SK-N-SH treated with all-trans-retinoic acid at 6 μM for 48 hours (cell line): ENCODE data around the gene ARL4C.

ENCODE experiments used
- ESRRG ChIP-seq: fragments of 250-450 bp; sonication (Bioruptor Pico); IDR thresholded peaks from 2 replicates; pipeline ENCODE4 v1.6.1; 2021; ENCODE audit warnings: mild to moderate bottlenecking
- GLIS3 ChIP-seq: fragments of 250-450 bp; sonication (Bioruptor Pico); IDR thresholded peaks from 2 replicates; pipeline ENCODE4 v1.5.0; 2020; ENCODE audit warnings: mild to moderate bottlenecking, moderate library complexity
- OSR1 ChIP-seq: fragments of 250-450 bp; sonication (Bioruptor Pico); IDR thresholded peaks from 2 replicates; pipeline ENCODE4 v1.8.0; 2022; ENCODE audit warnings: moderate library complexity, mild to moderate bottlenecking, inconsistent platforms
- POU6F1 ChIP-seq: fragments of 250-450 bp; sonication (Bioruptor Pico); IDR thresholded peaks from 2 replicates; pipeline ENCODE4 v1.8.0; 2021; ENCODE audit warnings: low read depth, mild to moderate bottlenecking, moderate library complexity, borderline replicate concordance
- ZC3H10 ChIP-seq: fragments of 250-450 bp; sonication (Bioruptor Pico); IDR thresholded peaks from 2 replicates; pipeline ENCODE4 v1.5.1; 2021; ENCODE audit warnings: mild to moderate bottlenecking, moderate library complexity
- ZFP30 ChIP-seq: fragments of 450-650 bp; formaldehyde crosslinking; IDR thresholded peaks from 2 replicates; pipeline ENCODE4 v1.5.0; 2022; ENCODE audit warnings: mild to moderate bottlenecking, moderate library complexity
- ZNF565 ChIP-seq: fragments of 450-650 bp; formaldehyde crosslinking; conservative IDR thresholded peaks from 2 replicates; pipeline ENCODE4 v1.5.0; 2020; ENCODE audit warnings: low read depth, mild to moderate bottlenecking, moderate library complexity
- TF ChIP-seq, protein P1 (sequence below): fragments of 250-450 bp; sonication (Bioruptor Pico); IDR thresholded peaks from 2 replicates; pipeline ENCODE4 v1.5.0; 2020; ENCODE audit warnings: mild to moderate bottlenecking, moderate library complexity

DNA sequence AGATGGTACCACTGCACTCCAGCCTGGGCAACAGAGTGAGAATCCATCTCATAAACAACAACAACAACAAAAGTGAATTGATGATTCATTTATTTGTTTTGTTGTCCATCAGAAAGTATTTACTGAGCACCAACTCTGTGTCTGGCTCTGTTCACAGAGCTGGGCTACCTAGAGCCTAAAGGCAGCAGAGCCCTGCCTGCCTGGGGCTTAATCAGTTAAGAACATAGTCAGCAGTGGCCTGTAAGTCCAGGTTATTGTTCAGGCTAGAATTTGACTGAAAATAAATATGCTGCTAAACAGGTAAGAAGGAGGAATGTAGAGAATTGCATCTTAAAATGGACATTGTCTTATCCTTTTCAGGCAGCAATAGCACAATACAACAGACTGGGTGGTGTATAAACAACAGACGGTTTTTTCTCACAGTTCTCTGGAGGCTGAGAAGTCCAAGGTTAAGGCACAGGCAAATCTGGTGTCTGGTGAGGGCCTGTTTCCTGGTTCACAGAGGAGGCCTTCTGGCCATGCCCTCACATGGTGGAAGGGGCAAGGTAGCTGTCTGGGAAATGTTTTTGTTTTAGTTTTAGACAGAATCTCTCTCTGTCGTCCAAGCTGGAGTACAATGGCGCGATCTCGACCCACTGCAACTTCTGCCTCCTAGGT lies 22.2 kb upstream of the ARL4C start:
- TF ChIP-seq GLIS3: no peak
- TF ChIP-seq POU6F1: no peak
- TF ChIP-seq, protein P1, sequence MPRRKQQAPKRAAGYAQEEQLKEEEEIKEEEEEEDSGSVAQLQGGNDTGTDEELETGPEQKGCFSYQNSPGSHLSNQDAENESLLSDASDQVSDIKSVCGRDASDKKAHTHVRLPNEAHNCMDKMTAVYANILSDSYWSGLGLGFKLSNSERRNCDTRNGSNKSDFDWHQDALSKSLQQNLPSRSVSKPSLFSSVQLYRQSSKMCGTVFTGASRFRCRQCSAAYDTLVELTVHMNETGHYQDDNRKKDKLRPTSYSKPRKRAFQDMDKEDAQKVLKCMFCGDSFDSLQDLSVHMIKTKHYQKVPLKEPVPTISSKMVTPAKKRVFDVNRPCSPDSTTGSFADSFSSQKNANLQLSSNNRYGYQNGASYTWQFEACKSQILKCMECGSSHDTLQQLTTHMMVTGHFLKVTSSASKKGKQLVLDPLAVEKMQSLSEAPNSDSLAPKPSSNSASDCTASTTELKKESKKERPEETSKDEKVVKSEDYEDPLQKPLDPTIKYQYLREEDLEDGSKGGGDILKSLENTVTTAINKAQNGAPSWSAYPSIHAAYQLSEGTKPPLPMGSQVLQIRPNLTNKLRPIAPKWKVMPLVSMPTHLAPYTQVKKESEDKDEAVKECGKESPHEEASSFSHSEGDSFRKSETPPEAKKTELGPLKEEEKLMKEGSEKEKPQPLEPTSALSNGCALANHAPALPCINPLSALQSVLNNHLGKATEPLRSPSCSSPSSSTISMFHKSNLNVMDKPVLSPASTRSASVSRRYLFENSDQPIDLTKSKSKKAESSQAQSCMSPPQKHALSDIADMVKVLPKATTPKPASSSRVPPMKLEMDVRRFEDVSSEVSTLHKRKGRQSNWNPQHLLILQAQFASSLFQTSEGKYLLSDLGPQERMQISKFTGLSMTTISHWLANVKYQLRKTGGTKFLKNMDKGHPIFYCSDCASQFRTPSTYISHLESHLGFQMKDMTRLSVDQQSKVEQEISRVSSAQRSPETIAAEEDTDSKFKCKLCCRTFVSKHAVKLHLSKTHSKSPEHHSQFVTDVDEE (CRISPR knock-in tag): no peak
- TF ChIP-seq ZNF565 (CRISPR knock-in tag): no peak
- no peak for TF ChIP-seq ZC3H10 (CRISPR knock-in tag)
- no peak for TF ChIP-seq ZFP30 (CRISPR knock-in tag)
- no peak for TF ChIP-seq OSR1 (CRISPR knock-in tag)
- TF ChIP-seq ESRRG (CRISPR knock-in tag): no peak
